GM23248 (cell line): Measurements from ENCODE around the gene PLEKHG4B. TPM values are rescaled to one million over a fixed set of nuclear protein-coding genes. Genes with fewer than 3 reads are reported as not detected.

Source experiments
- DNase-seq: peaks from one replicate; pipeline ENCODE4 v3.0.0-alpha.2; 2015
- H2AFZ ChIP-seq: fragments of 200-600 bp; sonication (generic); 2 replicates; pipeline ENCODE4 v1.6.1; 2016; ENCODE audit warnings: antibody characterized with exemption
- H3F3A ChIP-seq: fragments of 200-600 bp; sonication (generic); 2 replicates; pipeline ENCODE4 v1.6.1; 2016; ENCODE audit warnings: mild to moderate bottlenecking, antibody characterized with exemption, mixed run types; ENCODE audit not compliant: insufficient read depth
- H3K27ac ChIP-seq: fragments of 200-600 bp; sonication (generic); 2 replicates; pipeline ENCODE4 v1.5.1; 2016; ENCODE audit warnings: mild to moderate bottlenecking
- H3K27me3 ChIP-seq: fragments of 200-600 bp; sonication (generic); replicated peaks from 2 replicates; pipeline ENCODE4 v1.6.1; 2016; ENCODE audit warnings: mild to moderate bottlenecking; ENCODE audit not compliant: insufficient read depth
- H3K36me3 ChIP-seq: fragments of 200-600 bp; sonication (generic); 2 replicates; pipeline ENCODE4 v1.6.1; 2016; ENCODE audit warnings: low read depth, mild to moderate bottlenecking
- H3K4me1 ChIP-seq: fragments of 200-600 bp; sonication (generic); 2 replicates; pipeline ENCODE4 v1.6.1; 2016; ENCODE audit warnings: mild to moderate bottlenecking; ENCODE audit not compliant: insufficient read depth
- H3K4me2 ChIP-seq: fragments of 200-600 bp; sonication (generic); one replicate; pipeline ENCODE4 v1.6.1; 2016; ENCODE audit warnings: mild to moderate bottlenecking; ENCODE audit not compliant: unreplicated experiment
- H3K4me3 ChIP-seq: fragments of 200-600 bp; sonication (generic); 2 replicates; pipeline ENCODE4 v1.5.1; 2016; ENCODE audit warnings: mild to moderate bottlenecking
- H3K79me2 ChIP-seq: fragments of 200-600 bp; sonication (generic); 2 replicates; pipeline ENCODE4 v1.6.1; 2016; ENCODE audit warnings: mild to moderate bottlenecking; ENCODE audit not compliant: insufficient read depth
- H3K9ac ChIP-seq: fragments of 200-600 bp; sonication (generic); 2 replicates; pipeline ENCODE4 v1.6.1; 2016; ENCODE audit warnings: mild to moderate bottlenecking
- H3K9me2 ChIP-seq: fragments of 200-600 bp; sonication (generic); 2 replicates; pipeline ENCODE4 v1.6.1; 2016; ENCODE audit warnings: mixed run types, mild to moderate bottlenecking, moderate library complexity; ENCODE audit not compliant: insufficient read depth
- H3K9me3 ChIP-seq: fragments of 200-600 bp; sonication (generic); one replicate; pipeline ENCODE4 v1.6.1; 2017; ENCODE audit warnings: low read depth
- H4K20me1 ChIP-seq: fragments of 200-600 bp; sonication (generic); 2 replicates; pipeline ENCODE4 v1.6.0; 2016; ENCODE audit not compliant: insufficient read depth
- EZH2 ChIP-seq: fragments of 200-600 bp; sonication (generic); IDR thresholded peaks from 2 replicates; pipeline ENCODE4 v1.6.1; 2018; ENCODE audit warnings: antibody characterized with exemption, mild to moderate bottlenecking; ENCODE audit not compliant: insufficient read depth, poor library complexity, severe bottlenecking
- EZH2phosphoT487 ChIP-seq: fragments of 200-600 bp; sonication (generic); IDR thresholded peaks from 2 replicates; pipeline ENCODE4 v1.6.1; 2018; ENCODE audit warnings: antibody characterized with exemption, moderate library complexity, mild to moderate bottlenecking, low read depth; ENCODE audit not compliant: insufficient read depth
- WGBS, 2 experiments: methylation state at CpG; one replicate each; pipeline ENCODE4 v1.1.6; 2015 to 2017; ENCODE audit warnings: low lambda C conversion rate in 2 of 2, low coverage in 1 of 2; ENCODE audit errors: missing lambda C conversion rate in 2 of 2; 5-methylcytosine and 5-hydroxymethylcytosine counted together
- in situ Hi-C: fragments of 300-500 bp; cut with MboI; formaldehyde crosslinking; loops from 2 replicates; pipeline ENCODE4 v1.15.0; 2020
- polyA plus RNA-seq: library from polyadenylated mRNA; unstranded; fragments of >200 nt; fragmentation: Nextera tagmentation; extraction: Ambion mirVana; gene quantifications from 2 replicates; pipeline ENCODE4 v1.2.1, GENCODE V29; 2016
- total RNA-seq: library from RNA; depleted of rRNA; stranded (reverse); fragments of >200 nt; shearing (Covaris generic); gene quantifications from 2 replicates; pipeline ENCODE4 v1.2.3, GENCODE V29; 2014

The PLEKHG4B gene
- total and polyA plus RNA-seq, 2 experiments from 2014 or later = not detected

DNA sequence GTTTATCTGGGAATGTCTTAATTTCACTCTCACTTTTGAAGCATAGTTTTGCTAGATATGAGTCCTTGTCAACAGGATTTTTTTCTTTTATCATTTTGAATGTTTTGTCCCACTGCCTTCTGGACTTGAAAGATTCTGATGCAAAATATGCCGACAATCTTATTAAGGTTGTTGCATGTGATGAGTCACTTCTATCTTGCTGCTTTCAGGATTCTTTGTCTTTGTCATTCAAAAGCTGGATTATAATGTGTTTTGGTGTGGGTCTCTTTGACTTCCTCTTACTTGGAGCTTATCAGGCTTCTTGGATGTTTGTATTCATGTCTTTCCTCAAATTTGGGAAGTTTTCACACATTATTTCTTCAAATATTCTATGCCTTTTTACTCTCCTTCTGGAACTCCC is 33.8 kb downstream of the PLEKHG4B start:
- Histone ChIP-seq H3K79me2 (no peaks in the 10 kb centered on the region), H4K20me1 (no peaks in the 10 kb centered on the region), H3K4me1 (peaks cover 17% of the 10 kb centered on the region), H3K27me3 (peaks cover 14% of the 10 kb centered on the region), H3K9ac (no peak overlapping the region), H3K9me2 (no peaks in the 10 kb centered on the region), H3K36me3 (no peaks in the 10 kb centered on the region), H3K4me3 (no peak overlapping the region), H3K9me3 (no peaks in the 10 kb centered on the region), H2AFZ (no peak overlapping the region), H3K27ac (no peak overlapping the region), H3F3A (peaks cover 10% of the 10 kb centered on the region; the same call in 1 of the 2 replicates), H3K4me2 (no peak overlapping the region)
- in situ Hi-C loops = no loop called here
- TF ChIP-seq EZH2phosphoT487 (no peak), EZH2 (no peak)
- no peak for DNase-seq
- WGBS, 2 experiments = 63 to 82% methylated on average over 1 of the region's 1 CpG

DNA sequence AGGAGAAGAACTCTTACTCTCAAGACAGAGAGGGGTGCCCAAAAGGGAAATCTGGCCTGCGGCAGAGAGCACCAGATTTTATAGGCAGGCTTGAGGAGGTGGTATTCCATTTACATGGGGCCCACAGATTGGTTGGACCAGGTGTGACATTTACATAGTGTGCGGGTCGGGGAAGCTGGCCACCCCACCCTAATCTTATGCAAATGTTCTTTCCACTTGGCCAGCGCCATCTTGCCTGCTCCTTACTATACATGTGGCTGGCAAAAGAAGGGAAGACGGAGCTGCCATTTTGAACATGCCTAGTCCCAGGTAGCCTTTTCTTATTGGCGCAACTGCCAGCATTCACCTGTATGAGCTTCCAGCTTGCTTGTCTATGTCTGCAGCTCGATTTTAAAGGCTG is 34.8 kb downstream of the PLEKHG4B start:
- Histone ChIP-seq H3K79me2 (no peaks in the 10 kb centered on the region), H3K27ac (no peak overlapping the region), H3K9me3 (no peaks in the 10 kb centered on the region), H3F3A (peaks cover 10% of the 10 kb centered on the region; the same call in 1 of the 2 replicates), H3K4me1 (peaks cover 23% of the 10 kb centered on the region), H4K20me1 (no peaks in the 10 kb centered on the region), H3K4me2 (no peak overlapping the region), H3K27me3 (peaks cover 14% of the 10 kb centered on the region), H3K9ac (no peak overlapping the region), H3K4me3 (no peak overlapping the region), H2AFZ (no peak overlapping the region), H3K9me2 (no peaks in the 10 kb centered on the region), H3K36me3 (no peaks in the 10 kb centered on the region)
- 38 to 46% methylated on average over 7 of the region's 7 CpGs for WGBS, 2 experiments
- TF ChIP-seq EZH2phosphoT487 = no peak
- TF ChIP-seq EZH2 = no peak
- in situ Hi-C loops = no loop called here
- no peak for DNase-seq

GRCh38 chr5:127886-128285 is 35.9 kb downstream of the PLEKHG4B start:
- in situ Hi-C loops = no loop called here
- Histone ChIP-seq H3K9me2 (no peaks in the 10 kb centered on the region), H3K36me3 (no peaks in the 10 kb centered on the region), H3K4me2 (no peak overlapping the region), H2AFZ (no peak overlapping the region), H3K4me3 (no peak overlapping the region), H3F3A (peaks cover 10% of the 10 kb centered on the region; the same call in 1 of the 2 replicates), H3K79me2 (no peaks in the 10 kb centered on the region), H3K4me1 (peaks cover 23% of the 10 kb centered on the region), H3K9me3 (no peaks in the 10 kb centered on the region), H3K27me3 (peaks cover 13% of the 10 kb centered on the region), H3K27ac (no peak overlapping the region), H4K20me1 (no peaks in the 10 kb centered on the region), H3K9ac (no peak overlapping the region)
- WGBS, 2 experiments = 29 to 31% methylated on average over 2 of the region's 2 CpGs
- DNase-seq = no peak
- TF ChIP-seq EZH2 (no peak), EZH2phosphoT487 (no peak)

GRCh38 chr5:128446-128845 is 36.5 kb downstream of the PLEKHG4B start:
- H3F3A ChIP-seq = peaks cover 10% of the 10 kb centered on the region; the same call in 1 of the 2 replicates
- no peaks in the 10 kb centered on the region for H3K9me3 ChIP-seq
- in situ Hi-C loops = no loop called here
- H3K27ac ChIP-seq = no peak overlapping the region
- peaks cover 12% of the 10 kb centered on the region for H3K27me3 ChIP-seq
- no peaks in the 10 kb centered on the region for H3K9me2 ChIP-seq
- H3K36me3 ChIP-seq = no peaks in the 10 kb centered on the region
- TF ChIP-seq EZH2phosphoT487 = no peak
- TF ChIP-seq EZH2 = no peak
- WGBS, 2 experiments = 50 to 60% methylated on average over 2 of the region's 2 CpGs
- no peaks in the 10 kb centered on the region for H4K20me1 ChIP-seq
- no peak overlapping the region for H3K9ac ChIP-seq
- no peak for DNase-seq
- H3K4me3 ChIP-seq = no peak overlapping the region
- no peak overlapping the region for H3K4me2 ChIP-seq
- no peaks in the 10 kb centered on the region for H3K79me2 ChIP-seq
- H2AFZ ChIP-seq = no peak overlapping the region
- peaks cover 23% of the 10 kb centered on the region for H3K4me1 ChIP-seq

DNA sequence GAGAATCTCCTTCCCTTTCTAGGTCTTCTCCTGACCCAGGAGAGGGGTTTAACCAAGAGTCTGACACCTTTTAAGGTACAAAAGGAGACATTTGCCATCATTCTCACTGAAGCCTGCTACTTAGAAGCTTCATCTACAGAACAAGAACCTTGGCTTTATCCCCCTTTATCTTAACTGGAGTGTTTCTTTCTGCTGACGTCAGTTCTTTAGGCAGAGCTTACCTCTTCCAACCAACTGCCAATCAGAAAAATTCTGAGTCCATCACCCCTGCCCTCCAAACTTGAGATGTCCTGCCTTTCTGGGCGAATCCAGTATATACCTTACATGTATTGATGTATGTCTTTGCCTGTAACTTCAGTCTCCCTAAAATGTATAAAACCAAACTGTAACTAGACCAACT is 37.2 kb downstream of the PLEKHG4B start:
- no peak overlapping the region for H2AFZ ChIP-seq
- H3K27me3 ChIP-seq = peaks cover 10% of the 10 kb centered on the region
- no peak overlapping the region for H3K4me2 ChIP-seq
- no peaks in the 10 kb centered on the region for H3K9me3 ChIP-seq
- TF ChIP-seq EZH2 = no peak
- no peak for TF ChIP-seq EZH2phosphoT487
- no peaks in the 10 kb centered on the region for H4K20me1 ChIP-seq
- no peaks in the 10 kb centered on the region for H3K9me2 ChIP-seq
- in situ Hi-C loops = no loop called here
- H3F3A ChIP-seq = peaks cover 10% of the 10 kb centered on the region; the same call in 1 of the 2 replicates
- no peaks in the 10 kb centered on the region for H3K79me2 ChIP-seq
- 9 to 16% methylated on average over 2 of the region's 2 CpGs for WGBS, 2 experiments
- H3K36me3 ChIP-seq = no peaks in the 10 kb centered on the region
- H3K9ac ChIP-seq = no peak overlapping the region
- no peak overlapping the region for H3K27ac ChIP-seq
- H3K4me1 ChIP-seq = peaks cover 23% of the 10 kb centered on the region
- H3K4me3 ChIP-seq = no peak overlapping the region
- no peak for DNase-seq
